Left cardiac atrium (tissue), 4 donors: ENCODE results near the gene ADAMTS16. TPM values are rescaled to one million over a fixed set of nuclear protein-coding genes. Genes with fewer than 3 reads are reported as not detected.

Experiments
- ATAC-seq, 2 donors: fragments of 200-7000 bp; cut with Tn5 transposase; one replicate each; pipeline ENCODE4 v1.9.1; 2020; ENCODE audit warnings: mild to moderate bottlenecking in 2 of 2, moderate library complexity in 2 of 2
- DNase-seq: peaks from one replicate; pipeline ENCODE4 v3.0.0-alpha.2; 2020
- intact Hi-C, 2 donors: fragments of 100-400 bp; cut with DNase I; formaldehyde crosslinking; loops; one replicate each; pipeline versions ENCODE4 v1.14.1 to v1.15.1; 2022 to 2023
- total RNA-seq, 2 donors: library from RNA; stranded (reverse); fragmentation: NEBNext Ultra II Directional; extraction: Animal tissue kit (Norgen Biotek cat#: 25700); gene quantifications; one replicate each; pipeline ENCODE4 v1.2.1, GENCODE V29; 2021
- donor health status: DM: no; HTN: yes; CAD: no.
- donor health status: DM: no; HTN: yes; CAD: no; lungs with severe emphysema.
- donor health status: DM: yes; HTN: yes; CAD: no.
- donor health status: Dilated cardiomyopathy.

ADAMTS16 gene
- total RNA-seq, 2 donors from 2014 or later = 0.27 TPM; not detected in 1

DNA sequence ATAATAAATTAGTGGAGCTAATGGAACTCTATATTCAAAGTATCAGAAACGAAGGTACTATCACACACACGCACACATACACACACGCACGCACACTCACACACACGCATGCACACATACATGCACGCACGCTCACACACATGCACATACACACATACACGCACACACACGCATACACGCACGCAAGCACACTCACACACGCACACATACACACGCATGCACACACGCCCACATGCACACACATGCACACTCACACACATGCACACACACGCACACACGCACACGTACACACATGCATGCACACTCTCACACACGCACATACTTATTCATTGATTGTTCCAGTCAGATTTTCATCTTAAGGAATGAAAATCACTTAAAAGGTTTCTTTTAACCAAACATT lies 212.5 kb downstream of the ADAMTS16 start:
- DNase-seq (no peak), ATAC-seq (no peak)
- intact Hi-C loops = no loop called here

- intact Hi-C loops = no loop called here
- DNase-seq = no peak
- ATAC-seq = no peak
Observed at GRCh38 chr5:5353681-5354080, 213.6 kb downstream of the ADAMTS16 start.

DNA sequence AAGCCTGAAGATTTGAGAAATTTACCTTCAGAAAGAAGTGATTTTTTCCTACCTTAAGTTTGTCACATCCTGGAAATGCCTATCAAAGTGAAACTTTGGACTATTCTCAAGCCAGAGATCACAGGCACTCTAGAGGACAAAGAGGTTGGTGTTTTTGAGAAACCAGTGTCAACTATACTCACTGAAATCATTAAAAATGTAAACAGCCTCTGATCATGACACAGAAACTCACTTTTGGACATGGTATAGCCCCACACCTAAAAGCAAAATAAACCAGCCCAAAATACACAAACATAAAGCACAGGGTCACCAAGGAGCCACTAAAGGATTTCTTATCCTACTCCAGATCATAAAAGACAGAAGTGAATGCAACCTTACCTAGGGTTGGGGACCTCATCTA lies 216.6 kb downstream of the ADAMTS16 start:
- DNase-seq (no peak), ATAC-seq (no peak)
- intact Hi-C loops = no loop called here

GRCh38 chr5:5359618-5360017 lies 219.5 kb downstream of the ADAMTS16 start:
- DNase-seq (no peak), ATAC-seq (no peak)
- intact Hi-C loops = no loop called here

DNA sequence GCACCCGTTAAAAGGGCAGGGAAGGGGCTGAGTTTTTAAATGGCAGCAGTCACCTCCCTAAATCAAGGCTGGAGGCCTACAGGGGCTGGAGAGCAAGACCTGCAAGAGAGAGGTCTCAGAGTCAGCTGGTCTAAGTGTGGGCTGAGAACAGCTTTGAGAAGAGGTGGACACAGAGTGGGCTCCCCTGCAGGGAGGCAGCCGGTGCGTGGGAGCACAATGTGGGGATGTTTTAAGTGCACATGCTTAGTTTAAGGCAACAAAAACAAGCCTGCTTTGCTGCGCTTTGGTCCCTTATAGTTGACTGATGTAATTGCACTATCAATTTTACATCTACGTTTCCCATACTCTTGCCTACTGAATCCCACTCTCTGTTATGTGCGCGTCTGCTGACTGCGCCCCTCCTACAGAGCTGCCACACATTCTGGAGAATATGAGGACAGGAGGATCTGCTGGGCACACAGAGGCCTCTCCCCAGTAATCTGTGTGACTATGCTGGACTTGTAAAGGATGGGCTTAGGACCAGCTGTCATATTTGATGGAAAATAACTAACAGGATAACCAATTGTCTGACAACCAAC lies 220.3 kb downstream of the ADAMTS16 start:
- DNase-seq = no peak
- intact Hi-C loops = no loop called here
- no peak for ATAC-seq

DNA sequence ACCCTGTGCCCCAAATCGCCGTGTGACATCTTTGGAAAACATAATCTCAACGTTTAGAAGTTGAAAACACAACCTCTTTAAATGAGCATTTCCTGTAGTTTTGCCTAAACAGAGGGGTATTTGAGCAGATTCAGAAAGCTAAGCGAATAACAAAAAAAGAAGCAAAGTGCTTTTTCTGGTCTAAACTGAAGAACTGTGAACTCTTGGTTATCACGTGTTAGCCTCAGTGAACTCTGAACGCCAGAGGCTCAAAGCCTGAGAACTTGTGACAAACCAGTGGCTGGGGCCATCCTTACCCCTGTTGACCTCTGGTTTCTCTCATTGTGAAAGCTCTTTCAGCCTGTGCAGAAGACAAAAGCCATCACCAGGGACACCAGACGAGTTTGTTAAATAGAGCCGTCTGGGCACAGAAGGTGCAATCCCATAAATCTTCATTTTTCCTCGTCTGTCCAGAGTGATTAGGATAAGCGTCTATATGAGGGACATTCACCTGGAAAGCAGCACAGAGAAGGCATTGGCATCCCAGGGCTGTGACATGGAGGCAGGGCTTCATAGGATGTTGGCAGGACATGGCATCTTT lies 220.9 kb downstream of the ADAMTS16 start:
- ATAC-seq (no peak), DNase-seq (no peak)
- intact Hi-C loops = no loop called here

DNA sequence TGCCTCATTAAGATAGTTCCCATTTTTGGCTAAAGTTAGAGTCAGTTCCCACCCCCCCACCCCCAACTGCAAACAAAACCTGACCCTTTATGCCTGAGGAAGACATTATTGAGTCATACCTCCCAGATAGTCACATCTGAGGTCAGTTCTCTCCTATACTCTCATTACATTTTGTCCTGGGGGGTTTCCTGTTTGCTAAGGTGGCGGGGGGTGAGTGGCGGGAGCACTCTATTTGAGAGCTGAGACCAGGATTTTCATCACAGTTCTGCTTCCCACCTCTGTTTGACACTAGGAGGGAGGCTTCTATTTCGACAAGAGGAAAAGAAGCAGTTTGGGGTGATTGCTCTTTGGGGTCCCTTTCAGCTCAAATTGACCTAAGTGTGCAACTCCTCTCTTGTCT lies 222.9 kb downstream of the ADAMTS16 start:
- intact Hi-C loops = no loop called here
- ATAC-seq (no peak), DNase-seq (no peak)

- intact Hi-C loops = no loop called here
- DNase-seq = no peak
- no peak for ATAC-seq
Observed at GRCh38 chr5:5364932-5365331, 224.8 kb downstream of the ADAMTS16 start.

DNA sequence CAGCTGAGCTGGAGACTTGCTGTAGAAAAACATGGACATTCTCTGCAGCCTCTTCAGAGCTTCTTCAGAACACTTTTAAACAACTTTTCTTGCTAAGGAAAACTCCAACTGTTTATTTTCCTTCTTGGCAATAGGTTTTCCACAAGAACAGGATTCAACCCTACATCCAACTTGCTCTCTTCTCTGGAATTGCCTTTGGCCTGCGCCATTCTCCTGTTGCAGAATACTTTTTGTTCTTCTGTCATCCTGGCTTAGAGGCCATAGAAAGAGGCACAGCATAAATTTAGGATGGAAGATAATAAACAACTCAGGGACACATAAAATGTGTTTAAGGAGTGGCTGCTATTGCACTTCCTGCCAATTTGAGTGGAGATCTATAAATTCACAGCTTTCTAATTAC lies 227.6 kb downstream of the ADAMTS16 start:
- intact Hi-C loops = no loop called here
- DNase-seq = no peak
- no peak for ATAC-seq

DNA sequence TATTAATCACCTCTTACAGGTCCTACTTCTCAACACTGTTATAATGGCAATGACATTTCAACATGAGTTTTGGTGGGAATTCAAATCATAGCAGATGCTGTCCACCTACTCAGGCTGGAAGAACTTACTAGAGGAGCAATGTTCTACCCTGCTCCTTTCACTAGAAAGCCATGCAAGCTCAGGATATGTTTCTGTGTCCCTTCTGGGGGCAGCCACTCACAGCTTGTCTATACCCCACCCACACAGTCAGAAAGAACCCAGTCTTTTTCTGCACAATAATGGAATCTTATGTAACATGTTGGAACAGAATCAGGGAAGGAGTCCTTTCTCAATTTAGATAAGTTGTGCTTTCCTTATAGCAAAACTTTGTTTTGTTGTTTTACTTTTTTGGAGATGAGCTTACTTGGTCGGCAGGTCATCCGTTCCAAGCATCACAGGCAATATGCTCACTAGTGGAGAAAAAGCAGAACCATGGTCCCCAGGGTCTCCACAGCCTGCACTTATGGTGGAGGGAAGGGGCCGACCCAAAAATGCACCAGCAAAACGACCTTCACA lies 229.0 kb downstream of the ADAMTS16 start:
- intact Hi-C loops = no loop called here
- ATAC-seq = no peak
- no peak for DNase-seq
